HG03066 (cell line): Measurements from ENCODE around the gene CDIPT.
"Not testable (repeated sequence)": the region's sequence is repeated elsewhere in the genome, so short reads cannot be mapped to it uniquely, and the experiment has no call there.

Experiments
- ATAC-seq: cut with Tn5 transposase; IDR thresholded peaks from one replicate; pipeline ENCODE4 v1.9.1; 2021; ENCODE audit warnings: low read depth; ENCODE audit not compliant: unreplicated experiment

Gene CDIPT

GRCh38 chr16:29862884-29863668 is at the start of gene CDIPT:
TSS of gene CDIPT (minus strand) at chr16:29863226. CDS start at chr16:29862857, 369 bp downstream.
- peak; percentile 84 for ATAC-seq

- ATAC-seq, result no peak
Measured at GRCh38 chr16:29912087-29912486, 49.1 kb upstream of the CDIPT start.

- no peak for ATAC-seq
Measured at GRCh38 chr16:29911676-29912010, 48.6 kb upstream of the CDIPT start.

GRCh38 chr16:29910819-29911675 is 48.0 kb upstream of the CDIPT start:
- ATAC-seq, result no peak

- not testable (repeated sequence) for ATAC-seq
Measured at GRCh38 chr16:29909851-29910250, 46.8 kb upstream of the CDIPT start.

- ATAC-seq, result no peak
Measured at GRCh38 chr16:29909391-29909790, 46.4 kb upstream of the CDIPT start.

- no peak for ATAC-seq
Measured at GRCh38 chr16:29908719-29909220, 45.7 kb upstream of the CDIPT start.

- ATAC-seq, result no peak
Measured at GRCh38 chr16:29907973-29908372, 44.9 kb upstream of the CDIPT start.

- ATAC-seq, result no peak
Measured at GRCh38 chr16:29906520-29907244, 43.7 kb upstream of the CDIPT start.

GRCh38 chr16:29905668-29906067 is 42.6 kb upstream of the CDIPT start:
- ATAC-seq, result no peak

- no peak for ATAC-seq
Measured at GRCh38 chr16:29904947-29905346, 41.9 kb upstream of the CDIPT start.

GRCh38 chr16:29903590-29903989 is 40.6 kb upstream of the CDIPT start:
- ATAC-seq, result no peak

GRCh38 chr16:29901607-29901945 is 38.5 kb upstream of the CDIPT start:
- ATAC-seq, result no peak

GRCh38 chr16:29900888-29901606 is 38.0 kb upstream of the CDIPT start:
- no peak for ATAC-seq

- no peak for ATAC-seq
Measured at GRCh38 chr16:29900102-29900887, 37.3 kb upstream of the CDIPT start, which contains the start of gene ASPHD1. TSS of gene ASPHD1 (plus strand) at chr16:29900488. CDS start at chr16:29900972, 484 bp downstream.

- no peak for ATAC-seq
Measured at GRCh38 chr16:29899516-29900101, 36.6 kb upstream of the CDIPT start, which contains the start of gene SEZ6L2. TSS of gene SEZ6L2 (minus strand) at chr16:29899550. CDS start at chr16:29899019, 531 bp downstream.

- ATAC-seq, result no peak
Measured at GRCh38 chr16:29898804-29899515, 35.9 kb upstream of the CDIPT start.

- no peak for ATAC-seq
Measured at GRCh38 chr16:29898135-29898803, 35.2 kb upstream of the CDIPT start.
